SH-SY5Y (cell line): ENCODE measurements around the gene RALGAPA2.

ENCODE experiments used
- GATA2 ChIP-seq: IDR thresholded peaks from 2 replicates; pipeline ENCODE4 v1.6.1; 2011; ENCODE audit warnings: mild to moderate bottlenecking, low read depth, low read length
- GATA3 ChIP-seq: IDR thresholded peaks from 2 replicates; pipeline ENCODE4 v1.6.1; 2011; ENCODE audit warnings: low read depth, mild to moderate bottlenecking, low read length, moderate library complexity

DNA sequence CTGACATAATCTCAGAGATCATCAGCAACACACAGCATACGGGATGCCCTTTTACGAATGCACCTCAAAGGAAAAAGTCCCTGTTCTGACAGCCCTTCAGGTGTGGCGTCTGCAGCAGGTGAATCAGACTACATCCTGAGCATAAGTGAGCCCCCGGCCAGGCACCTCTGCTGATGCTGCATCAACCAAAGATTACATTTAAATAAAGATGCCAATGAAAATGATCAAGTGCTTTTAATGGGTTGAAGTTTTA lies 285.9 kb downstream of the RALGAPA2 start:
- TF ChIP-seq GATA2 = no peak
- TF ChIP-seq GATA3 = no peak
